Astrocyte of the cerebellum (primary cell): Measurements from ENCODE around the gene TTC27.
A peak's percentile ranks its signal among the peaks of the same experiment; 100 is the strongest.
"Not testable (repeated sequence)": the region's sequence is repeated elsewhere in the genome, so short reads cannot be mapped to it uniquely, and the experiment has no call there.

Source experiments
- DNase-seq: peaks from one replicate; pipeline ENCODE4 v3.0.0-alpha.2; 2011; ENCODE audit warnings: low read depth
- H3K4me3 ChIP-seq: 2 replicates; pipeline ENCODE4 v1.5.1; 2011; ENCODE audit warnings: mild to moderate bottlenecking, low read depth, low read length, moderate library complexity
- in situ Hi-C: cut with HindIII; loops from 2 replicates; pipeline ENCODE4 v1.10.0; 2017; ENCODE audit warnings: low sequenced_read_pairs
- TF ChIP-seq, protein P1 (sequence below): IDR thresholded peaks from 2 replicates; pipeline ENCODE4 v1.5.1; 2012; ENCODE audit warnings: low read length, low read depth, moderate library complexity, mild to moderate bottlenecking; ENCODE audit errors: missing control alignments

Gene TTC27

DNA sequence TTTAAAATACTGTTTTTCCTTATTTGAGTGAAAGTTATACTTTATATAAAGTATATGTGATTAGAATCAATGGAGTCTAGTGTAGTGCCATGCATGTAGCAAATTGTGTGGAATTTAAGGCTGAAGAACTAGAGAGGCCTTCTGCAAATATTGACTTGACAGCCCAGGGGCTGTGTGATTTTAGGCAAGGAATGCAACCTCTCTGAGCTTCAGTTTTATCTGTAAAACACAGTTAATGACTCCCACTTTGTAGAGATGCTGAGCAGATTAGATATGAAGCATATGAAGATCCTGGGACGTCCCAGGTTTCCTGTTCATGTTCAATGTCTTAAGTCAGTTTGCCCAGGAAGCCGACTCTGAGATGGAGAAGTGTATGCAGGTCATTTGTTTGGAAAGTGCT is 235.5 kb downstream of the TTC27 start:
- TF ChIP-seq, protein P1, sequence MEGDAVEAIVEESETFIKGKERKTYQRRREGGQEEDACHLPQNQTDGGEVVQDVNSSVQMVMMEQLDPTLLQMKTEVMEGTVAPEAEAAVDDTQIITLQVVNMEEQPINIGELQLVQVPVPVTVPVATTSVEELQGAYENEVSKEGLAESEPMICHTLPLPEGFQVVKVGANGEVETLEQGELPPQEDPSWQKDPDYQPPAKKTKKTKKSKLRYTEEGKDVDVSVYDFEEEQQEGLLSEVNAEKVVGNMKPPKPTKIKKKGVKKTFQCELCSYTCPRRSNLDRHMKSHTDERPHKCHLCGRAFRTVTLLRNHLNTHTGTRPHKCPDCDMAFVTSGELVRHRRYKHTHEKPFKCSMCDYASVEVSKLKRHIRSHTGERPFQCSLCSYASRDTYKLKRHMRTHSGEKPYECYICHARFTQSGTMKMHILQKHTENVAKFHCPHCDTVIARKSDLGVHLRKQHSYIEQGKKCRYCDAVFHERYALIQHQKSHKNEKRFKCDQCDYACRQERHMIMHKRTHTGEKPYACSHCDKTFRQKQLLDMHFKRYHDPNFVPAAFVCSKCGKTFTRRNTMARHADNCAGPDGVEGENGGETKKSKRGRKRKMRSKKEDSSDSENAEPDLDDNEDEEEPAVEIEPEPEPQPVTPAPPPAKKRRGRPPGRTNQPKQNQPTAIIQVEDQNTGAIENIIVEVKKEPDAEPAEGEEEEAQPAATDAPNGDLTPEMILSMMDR: no peak
- in situ Hi-C loops: no loop called here
- no peak overlapping the region for H3K4me3 ChIP-seq
- DNase-seq: no peak

DNA sequence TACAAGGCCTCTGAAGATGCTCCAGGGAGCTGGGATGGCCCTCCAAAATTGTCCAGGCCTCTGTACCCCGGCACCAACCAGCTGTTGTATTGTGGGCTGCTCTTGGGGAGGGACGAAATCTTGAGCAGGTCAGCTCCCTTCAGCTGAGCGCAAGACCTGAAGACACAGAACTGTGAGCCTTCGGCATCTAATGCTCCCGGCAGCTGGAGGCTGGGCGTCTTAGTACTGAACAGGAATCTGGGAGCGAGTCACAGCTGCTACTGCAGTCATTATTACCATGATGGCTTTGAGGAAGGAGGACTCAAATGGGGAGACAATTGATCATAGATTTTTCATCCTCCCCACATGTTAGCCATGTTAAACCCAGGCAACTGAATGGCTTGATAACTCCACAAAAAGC is 236.0 kb downstream of the TTC27 start:
- H3K4me3 ChIP-seq: no peak overlapping the region
- TF ChIP-seq, protein P1: no peak
- DNase-seq: no peak
- in situ Hi-C loops: no loop called here

DNA sequence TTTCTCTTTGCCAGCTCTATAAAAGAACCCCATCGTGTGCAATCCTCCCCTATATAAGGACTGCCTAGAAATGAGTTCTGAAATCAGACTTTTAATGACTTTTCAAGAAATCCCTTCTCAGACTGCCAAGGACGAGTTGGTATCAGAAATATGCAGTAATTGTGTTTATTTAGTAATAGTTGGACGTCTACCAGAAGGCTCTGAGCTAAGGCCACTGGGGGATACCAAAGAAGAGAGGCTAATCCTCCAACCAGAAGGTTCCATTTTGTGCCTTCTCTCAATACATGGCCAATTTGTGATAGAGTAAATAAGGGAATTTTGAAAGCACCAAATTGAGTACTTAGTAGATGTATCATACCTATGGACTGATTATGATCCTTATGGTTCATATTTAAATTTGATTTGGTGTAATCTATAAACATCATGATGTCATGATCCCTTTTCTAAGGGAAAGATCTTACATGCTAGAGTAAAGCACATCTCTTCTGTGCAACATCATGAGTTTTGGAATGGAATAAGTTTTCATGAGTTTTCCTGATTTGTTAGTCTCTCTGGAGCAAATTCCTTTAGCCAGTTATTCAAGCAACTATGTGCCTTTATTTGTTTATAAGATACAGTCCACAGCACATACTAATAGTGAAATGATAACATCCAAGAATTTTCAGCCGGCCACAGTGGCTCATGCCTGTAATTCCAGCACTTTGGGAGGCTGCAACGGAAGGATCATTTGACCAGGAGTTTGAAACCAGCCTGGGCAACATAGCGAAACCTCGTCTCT is 236.7 kb downstream of the TTC27 start:
- H3K4me3 ChIP-seq: no peak overlapping the region
- DNase-seq: peak; percentile 42
- TF ChIP-seq, protein P1: no peak
- in situ Hi-C loops: no loop called here

DNA sequence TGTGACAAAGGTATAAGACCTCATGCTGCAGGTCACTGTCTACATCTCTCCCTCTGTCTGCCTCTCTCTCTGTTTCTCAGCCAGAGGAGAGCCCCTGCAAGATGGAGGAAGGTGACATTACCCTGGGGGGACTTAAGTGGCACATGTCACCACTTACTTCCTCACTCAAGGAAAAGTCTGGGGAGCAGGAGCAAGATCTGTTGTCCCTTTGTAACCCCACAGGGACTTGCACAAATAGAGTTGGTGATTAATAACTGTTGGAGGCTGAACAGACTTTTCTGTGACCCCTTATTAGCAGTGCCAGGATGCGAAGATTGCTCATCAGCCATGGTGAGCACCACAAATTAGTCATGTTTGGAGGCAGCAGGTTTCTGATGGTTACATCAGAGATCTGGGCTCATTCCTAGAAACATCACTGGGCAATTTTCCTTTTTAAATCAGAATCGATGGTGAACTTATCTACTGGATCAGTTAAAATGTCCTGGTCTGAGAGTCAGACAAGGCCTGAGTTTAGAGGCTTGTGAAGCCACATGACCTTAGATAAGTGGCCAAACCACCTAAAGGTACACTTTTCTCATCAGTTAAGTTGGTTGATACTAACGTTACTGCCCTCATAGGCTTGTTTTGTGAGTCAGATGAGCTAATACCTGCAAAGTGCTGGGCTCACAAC is 237.7 kb downstream of the TTC27 start:
- DNase-seq: peak; percentile 67
- in situ Hi-C loops: no loop called here
- TF ChIP-seq, protein P1: no peak
- H3K4me3 ChIP-seq: no peak overlapping the region

DNA sequence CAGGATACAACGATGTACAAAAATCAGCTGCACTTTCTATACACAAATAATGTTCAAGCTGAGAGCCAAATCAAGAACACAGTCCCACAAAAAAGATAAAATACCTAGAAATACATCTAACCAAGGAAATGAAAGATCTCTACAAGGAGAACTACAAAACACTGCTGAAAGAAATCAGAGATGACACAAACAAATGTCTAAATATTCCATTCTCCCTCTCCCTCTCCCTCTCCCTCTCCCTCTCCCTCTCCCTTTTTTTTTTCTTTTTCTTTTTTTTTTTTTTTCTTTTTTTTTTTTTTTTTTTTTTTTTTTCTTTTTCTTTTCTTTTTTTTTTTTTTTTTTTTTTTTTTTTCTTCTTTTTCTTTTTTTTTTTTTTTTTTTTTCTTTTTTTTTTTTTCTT is 238.6 kb downstream of the TTC27 start:
- DNase-seq, H3K4me3 ChIP-seq, in situ Hi-C loops: not testable (repeated sequence)
